IMR-90 (cell line): Measurements from ENCODE around the gene RMND1. TPM values are rescaled to one million over a fixed set of nuclear protein-coding genes. Genes with fewer than 3 reads are reported as not detected.

Experiments used
- ATAC-seq: fragments of 200-7000 bp; cut with Tn5 transposase; 2 replicates; pipeline ENCODE4 v1.9.1; 2020; ENCODE audit warnings: low read depth, mild to moderate bottlenecking, moderate library complexity
- BruUV-seq: library from RNA; stranded (reverse); fragments of 400-500 nt; replicated peaks from 2 replicates; lab custom pipeline; 2021; lab: Mats Ljungman, UMichigan
- CTCF ChIA-PET: fragments of 300-600 bp; formaldehyde crosslinking; extraction: SDS; loops from one replicate; lab custom pipeline; 2021; ENCODE audit warnings: antibody characterized with exemption; lab: Yijun Ruan, JAX
- POLR2A ChIA-PET: fragments of 300-600 bp; sonication (Branson Sonifier 250); formaldehyde crosslinking; loops from one replicate; lab custom pipeline; 2022; ENCODE audit warnings: antibody characterized with exemption; ENCODE audit not compliant: unreplicated experiment; lab: Charles Lee
- DNase-seq: peaks from one replicate; pipeline ENCODE4 v3.0.0; 2013
- H2AFZ ChIP-seq: replicated peaks from 2 replicates; pipeline ENCODE3; 2013; ENCODE audit warnings: low read length, mild to moderate bottlenecking; ENCODE audit not compliant: poor library complexity
- H2AK5ac ChIP-seq: 2 replicates; pipeline ENCODE4 v1.6.1; 2013; ENCODE audit warnings: low read depth, low read length, inconsistent platforms
- H2AK9ac ChIP-seq: replicated peaks from 2 replicates; pipeline ENCODE3; 2013; ENCODE audit warnings: mild to moderate bottlenecking, low read depth, low read length, moderate library complexity; ENCODE audit not compliant: poor library complexity
- H2BK120ac ChIP-seq: 2 replicates; pipeline ENCODE4 v1.6.1; 2013; ENCODE audit warnings: low read depth, low read length, inconsistent platforms
- H2BK15ac ChIP-seq: 3 replicates; pipeline ENCODE4 v1.6.1; 2013; ENCODE audit warnings: low read depth, low read length, inconsistent platforms
- H2BK20ac ChIP-seq: 2 replicates; pipeline ENCODE4 v1.6.1; 2013; ENCODE audit warnings: low read depth, mild to moderate bottlenecking, inconsistent platforms, low read length, moderate library complexity
- H2BK5ac ChIP-seq: 2 replicates; pipeline ENCODE4 v1.6.1; 2013; ENCODE audit warnings: mild to moderate bottlenecking, low read depth, low read length, inconsistent platforms; ENCODE audit not compliant: poor library complexity, severe bottlenecking
- H3K14ac ChIP-seq: replicated peaks from 2 replicates; pipeline ENCODE4 v1.6.1; 2013; ENCODE audit warnings: low read depth, low read length, inconsistent platforms
- H3K18ac ChIP-seq: 2 replicates; pipeline ENCODE4 v1.6.1; 2013; ENCODE audit warnings: low read depth, low read length, control low read depth
- H3K23ac ChIP-seq: 2 replicates; pipeline ENCODE4 v1.6.1; 2013; ENCODE audit warnings: low read depth, low read length, inconsistent platforms
- H3K27ac ChIP-seq: 2 replicates; pipeline ENCODE4 v1.5.1; 2013; ENCODE audit warnings: mild to moderate bottlenecking, control low read depth, low read length; ENCODE audit not compliant: insufficient read depth
- H3K27me3 ChIP-seq: 2 replicates; pipeline ENCODE4 v1.6.1; 2013; ENCODE audit warnings: low read length; ENCODE audit not compliant: control insufficient read depth, insufficient read depth
- H3K36me3 ChIP-seq: 2 replicates; pipeline ENCODE4 v1.6.1; 2013; ENCODE audit warnings: low read length, mixed read lengths; ENCODE audit not compliant: control insufficient read depth, insufficient read depth
- H3K4ac ChIP-seq: 2 replicates; pipeline ENCODE4 v1.6.1; 2013; ENCODE audit warnings: low read depth, low read length, inconsistent platforms
- H3K4me1 ChIP-seq: 2 replicates; pipeline ENCODE4 v1.6.1; 2013; ENCODE audit warnings: low read length, mixed read lengths; ENCODE audit not compliant: control insufficient read depth, insufficient read depth
- H3K4me2 ChIP-seq: 2 replicates; pipeline ENCODE4 v1.6.1; 2013; ENCODE audit warnings: low read depth, mild to moderate bottlenecking, control low read depth, low read length, moderate library complexity
- H3K4me3 ChIP-seq: 2 replicates; pipeline ENCODE4 v1.5.1; 2013; ENCODE audit warnings: low read depth, mild to moderate bottlenecking, control low read depth, low read length, moderate library complexity; ENCODE audit not compliant: insufficient read depth
- H3K56ac ChIP-seq: 2 replicates; pipeline ENCODE4 v1.6.1; 2013; ENCODE audit warnings: low read length, inconsistent platforms; ENCODE audit not compliant: insufficient read depth; ENCODE audit errors: extremely low read depth
- H3K79me1 ChIP-seq, 2 experiments: 2 replicates each; pipeline ENCODE4 v1.6.1; 2013; ENCODE audit warnings: low read length in 2 of 2, inconsistent platforms in 1 of 2, low read depth in 1 of 2
- H3K9ac ChIP-seq: 2 replicates; pipeline ENCODE4 v1.6.1; 2013; ENCODE audit warnings: low read depth, low read length, control low read depth
- H3K9me1 ChIP-seq: 2 replicates; pipeline ENCODE4 v1.6.1; 2013; ENCODE audit warnings: low read length, inconsistent platforms; ENCODE audit not compliant: insufficient read depth
- H3K9me3 ChIP-seq: 2 replicates; pipeline ENCODE4 v1.6.1; 2013; ENCODE audit warnings: low read length; ENCODE audit not compliant: control insufficient read depth, insufficient read depth
- H4K20me1 ChIP-seq: 2 replicates; pipeline ENCODE4 v1.6.1; 2013; ENCODE audit warnings: low read length, inconsistent platforms; ENCODE audit not compliant: insufficient read depth
- H4K5ac ChIP-seq: 2 replicates; pipeline ENCODE4 v1.6.1; 2013; ENCODE audit warnings: mild to moderate bottlenecking, low read depth, low read length, control low read depth
- H4K8ac ChIP-seq, 2 experiments: 2 replicates each; pipeline ENCODE4 v1.6.1; 2013; ENCODE audit warnings: low read depth in 2 of 2, low read length in 2 of 2, control low read depth in 1 of 2, inconsistent platforms in 1 of 2
- H4K91ac ChIP-seq: 2 replicates; pipeline ENCODE4 v1.6.1; 2013; ENCODE audit warnings: low read depth, low read length, inconsistent platforms; ENCODE audit not compliant: insufficient read depth
- CEBPB ChIP-seq: IDR thresholded peaks from 2 replicates; pipeline ENCODE4 v1.6.1; 2012; ENCODE audit warnings: low read depth, low read length, improper control_type of control experiment
- CTCF ChIP-seq: conservative IDR thresholded peaks from 2 replicates; pipeline ENCODE4 v1.5.1; 2012; ENCODE audit warnings: mild to moderate bottlenecking, low read depth, low read length, improper control_type of control experiment
- ELK1 ChIP-seq: fragments of 150-350 bp; IDR thresholded peaks from 2 replicates; pipeline ENCODE4 v1.6.1; 2016; ENCODE audit warnings: low read depth, mild to moderate bottlenecking, low read length, moderate library complexity, borderline replicate concordance
- MAFK ChIP-seq: IDR thresholded peaks from 2 replicates; pipeline ENCODE4 v1.6.1; 2012; ENCODE audit warnings: low read depth, low read length, improper control_type of control experiment
- MXI1 ChIP-seq: IDR thresholded peaks from 2 replicates; pipeline ENCODE4 v1.6.1; 2012; ENCODE audit warnings: low read depth, mild to moderate bottlenecking, low read length, moderate library complexity, borderline replicate concordance
- POLR2A ChIP-seq: IDR thresholded peaks from 2 replicates; pipeline ENCODE4 v1.6.1; 2012; ENCODE audit warnings: mild to moderate bottlenecking, low read depth, low read length
- RAD21 ChIP-seq: IDR thresholded peaks from 2 replicates; pipeline ENCODE4 v1.6.1; 2012; ENCODE audit warnings: low read length, improper control_type of control experiment
- RCOR1 ChIP-seq: IDR thresholded peaks from 2 replicates; pipeline ENCODE4 v1.6.1; 2012; ENCODE audit warnings: mild to moderate bottlenecking, low read length, improper control_type of control experiment; ENCODE audit not compliant: insufficient replicate concordance
- RFX5 ChIP-seq: IDR thresholded peaks from 2 replicates; pipeline ENCODE4 v1.8.0; 2012; ENCODE audit warnings: low read depth, mild to moderate bottlenecking, low read length, moderate library complexity
- SMC3 ChIP-seq: fragments of 150-350 bp; IDR thresholded peaks from 2 replicates; pipeline ENCODE4 v1.6.1; 2016; ENCODE audit warnings: low read depth, mild to moderate bottlenecking, antibody characterized with exemption, low read length, moderate library complexity
- USF2 ChIP-seq: fragments of 150-350 bp; IDR thresholded peaks from 2 replicates; pipeline ENCODE4 v1.6.1; 2017; ENCODE audit warnings: mild to moderate bottlenecking, antibody characterized with exemption, low read length, low read depth
- WGBS, 2 experiments: methylation state at CpG; one replicate each; pipeline versions ENCODE4 v1.1.5 to v1.1.7; 2013; ENCODE audit warnings: missing lambda C conversion rate in 2 of 2; ENCODE audit not compliant: insufficient read length in 1 of 2; ENCODE audit errors: extremely low coverage in 2 of 2; 5-methylcytosine and 5-hydroxymethylcytosine counted together
- dilution Hi-C: fragments of 300-500 bp; cut with HindIII; formaldehyde crosslinking; loops from one replicate; pipeline ENCODE4 v1.14.3; 2018; ENCODE audit warnings: low sequenced_read_pairs; ENCODE audit not compliant: unreplicated experiment
- in situ Hi-C: fragments of 300-500 bp; cut with MboI; formaldehyde crosslinking; loops from 3 replicates; pipeline ENCODE4 v1.14.3; 2019; ENCODE audit warnings: low sequenced_read_pairs, inconsistent platforms, mixed read lengths
- intact Hi-C: fragments of 100-400 bp; cut with micrococcal nuclease; formaldehyde crosslinking; loops from 2 replicates; pipeline ENCODE4 v1.10.0; 2022
- polyA plus RNA-seq, 3 experiments: library from polyadenylated mRNA; depleted of rRNA; stranded (reverse); fragments of >200 nt; gene quantifications; 2 replicates each; pipeline ENCODE4 v1.2.3, GENCODE V29; 2012; ENCODE audit warnings: low replicate concordance in 1 of 3
- total RNA-seq: library from RNA; depleted of rRNA; stranded (reverse); fragments of >200 nt; gene quantifications from 2 replicates; pipeline ENCODE4 v1.2.3, GENCODE V29; 2012

Gene RMND1
- total and polyA plus RNA-seq, 2 of the 4 experiments (the other 2 are of a cell fraction): 13.1 to 24.6 TPM

- ATAC-seq (no peak), DNase-seq (no peak)
- in situ Hi-C loops: loop anchor here (25.0 kb wide), 1 partner anchor 709 kb away; no protein-coding TSS in a partner anchor
- H3K27me3 ChIP-seq: no peaks in the 10 kb centered on the region
- H3K23ac ChIP-seq: no peak overlapping the region
- no peak overlapping the region for H2BK120ac ChIP-seq
- no peak overlapping the region for H3K27ac ChIP-seq
- no peak for TF ChIP-seq USF2
- TF ChIP-seq MXI1: no peak
- no peak for TF ChIP-seq CEBPB
- TF ChIP-seq SMC3: no peak
- no peak for TF ChIP-seq CTCF
- no peak for TF ChIP-seq RCOR1
- TF ChIP-seq RFX5: no peak
- no peak for TF ChIP-seq ELK1
- no peak for TF ChIP-seq RAD21
- TF ChIP-seq POLR2A: no peak
- TF ChIP-seq MAFK: no peak
- H3K56ac ChIP-seq: no peak overlapping the region
- H3K9me1 ChIP-seq: no peaks in the 10 kb centered on the region
- no peak overlapping the region for H3K4me2 ChIP-seq
- H4K20me1 ChIP-seq: no peaks in the 10 kb centered on the region
- no CpG with 5 or more reads among the region's 4 CpGs for WGBS, 2 experiments
- H2AK9ac ChIP-seq: no peak overlapping the region
- H3K4me1 ChIP-seq: no peaks in the 10 kb centered on the region
- H3K79me1 ChIP-seq: peaks cover 0 to 4% of the 10 kb centered on the region in 2 experiments; a peak in 2 of 4 replicates
- no TSS peak for BruUV-seq
- no peak overlapping the region for H2AFZ ChIP-seq
- H3K4ac ChIP-seq: no peak overlapping the region
- ChIA-PET POLR2A (no interaction called here), CTCF (no interaction called here)
- dilution Hi-C loops: no loop called here
- no peak overlapping the region for H4K8ac ChIP-seq
- no peak overlapping the region for H3K14ac ChIP-seq
- no peak overlapping the region for H2AK5ac ChIP-seq
- no peak overlapping the region for H2BK5ac ChIP-seq
- no peak overlapping the region for H2BK20ac ChIP-seq
- no peaks in the 10 kb centered on the region for H3K9me3 ChIP-seq
- intact Hi-C loops: no loop called here
- H3K9ac ChIP-seq: no peak overlapping the region
- H3K18ac ChIP-seq: no peak overlapping the region
- H2BK15ac ChIP-seq: no peak overlapping the region
- no peak overlapping the region for H4K5ac ChIP-seq
- peaks cover 38% of the 10 kb centered on the region for H3K36me3 ChIP-seq
- H3K4me3 ChIP-seq: no peak overlapping the region
- H4K91ac ChIP-seq: no peak overlapping the region
These were observed 23.7 kb downstream of the RMND1 start for GRCh38 chr6:151428093-151428735.
